ACHN (cell line): ENCODE measurements around the gene CASQ1.

Experiments used
- DNase-seq: peaks from one replicate; pipeline ENCODE4 v3.0.0-alpha.2; 2015
- in situ Hi-C: cut with HindIII; loops from 2 replicates; pipeline ENCODE4 v1.10.0; 2017; ENCODE audit warnings: low sequenced_read_pairs, low pct_ligation_motif_present, low pct_unique_long_range_greater_than_20kb

Gene CASQ1

GRCh38 chr1:160244209-160244608 lies 53.8 kb downstream of the CASQ1 start:
- in situ Hi-C loops = no loop called here
- no peak for DNase-seq

- in situ Hi-C loops = no loop called here
These were observed 55.1 kb downstream of the CASQ1 start for GRCh38 chr1:160245434-160245833.

GRCh38 chr1:160247053-160247452 lies 56.7 kb downstream of the CASQ1 start:
- in situ Hi-C loops = no loop called here
- no peak for DNase-seq

More at GRCh38 chr1:160245434-160245833, 55.1 kb downstream of the CASQ1 start:
- no peak for DNase-seq

GRCh38 chr1:160251011-160251410 lies 60.6 kb downstream of the CASQ1 start:
- DNase-seq = no peak
- in situ Hi-C loops = no loop called here
